ENCODE measurements around the gene SNAPC2.
"Not testable (repeated sequence)": the region's sequence is repeated elsewhere in the genome, so short reads cannot be mapped to it uniquely, and the experiment has no call there.

The SNAPC2 gene

DNA sequence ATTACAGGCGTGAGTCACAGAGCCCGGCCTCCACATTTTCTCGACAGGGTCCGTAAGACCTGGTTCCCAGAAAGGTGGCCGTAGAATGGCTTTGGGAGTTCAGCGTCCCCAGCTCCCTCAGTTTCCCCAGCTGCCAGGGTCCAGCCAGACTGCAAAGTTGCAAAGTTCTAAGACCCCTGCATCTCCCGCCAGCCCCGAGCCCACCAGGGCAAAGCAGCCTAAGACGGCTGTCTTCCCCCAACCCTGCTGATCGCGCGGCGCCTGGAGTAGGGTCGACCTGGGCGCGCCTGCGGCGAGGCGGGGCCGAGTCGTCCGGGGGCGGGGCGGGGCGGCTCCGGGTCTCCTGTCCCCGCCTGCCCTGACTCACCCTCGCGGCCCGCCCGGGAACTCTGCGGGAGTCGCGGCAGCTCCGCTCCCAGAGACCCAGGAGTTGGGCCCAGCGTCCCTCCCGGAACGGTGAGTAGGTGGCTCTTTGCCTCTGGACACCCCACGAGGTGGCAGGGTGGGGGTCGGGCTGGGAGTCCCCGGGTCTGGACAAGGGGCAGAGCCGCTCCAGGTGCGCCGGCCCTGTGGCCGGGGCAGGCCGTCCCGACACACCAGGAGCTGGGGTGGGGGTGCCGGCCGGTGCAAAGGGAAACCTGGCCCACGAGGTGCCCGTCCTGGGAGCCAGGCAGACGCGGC is 31.9 kb upstream of the SNAPC2 start, which contains the start of gene LRRC8E:
Gene LRRC8E (plus strand): TSS at position 366 of the 681 bp plus-strand sequence. CDS start 7,094 bp downstream, outside the sequence.
- FAIRE-seq (no peak), DNase-seq (ENCODE audit: insufficient read length, low spot score) (no peak)

DNA sequence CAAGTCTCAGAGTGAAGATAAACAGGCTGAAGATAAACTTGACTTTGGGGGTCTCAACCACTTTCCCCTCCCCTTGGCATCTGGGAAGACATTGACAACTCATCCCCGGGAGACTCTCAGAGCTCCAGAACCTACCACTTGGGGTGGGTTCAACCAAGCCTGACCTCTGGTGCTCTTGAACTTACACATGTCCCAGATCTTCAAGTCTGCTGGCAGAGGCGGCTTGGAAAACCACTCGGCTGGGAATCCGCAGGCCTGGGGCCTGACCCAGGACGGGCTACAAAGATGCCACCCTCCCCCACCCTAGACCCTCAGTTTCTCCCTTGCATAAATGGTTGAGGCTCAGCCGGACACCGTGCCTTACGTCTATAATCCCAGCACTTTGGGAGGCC is 31.3 kb upstream of the SNAPC2 start:
- DNase-seq (ENCODE audit: insufficient read length, low spot score) (no peak), FAIRE-seq (no peak)

GRCh38 chr19:7893362-7894101 is 26.6 kb upstream of the SNAPC2 start:
- FAIRE-seq; DNase-seq (ENCODE audit: insufficient read length, low spot score): not testable (repeated sequence)

GRCh38 chr19:7894612-7895309 is 25.4 kb upstream of the SNAPC2 start:
- FAIRE-seq, result no peak
- DNase-seq (ENCODE audit: insufficient read length, low spot score), result no peak

GRCh38 chr19:7895565-7895964 is 24.6 kb upstream of the SNAPC2 start:
- FAIRE-seq, result no peak

GRCh38 chr19:7897292-7897691 is 22.8 kb upstream of the SNAPC2 start:
- FAIRE-seq, result no peak
- no peak for DNase-seq (ENCODE audit: insufficient read length, low spot score)

More at GRCh38 chr19:7895565-7895964, 24.6 kb upstream of the SNAPC2 start:
- DNase-seq (ENCODE audit: insufficient read length, low spot score), result no peak

DNA sequence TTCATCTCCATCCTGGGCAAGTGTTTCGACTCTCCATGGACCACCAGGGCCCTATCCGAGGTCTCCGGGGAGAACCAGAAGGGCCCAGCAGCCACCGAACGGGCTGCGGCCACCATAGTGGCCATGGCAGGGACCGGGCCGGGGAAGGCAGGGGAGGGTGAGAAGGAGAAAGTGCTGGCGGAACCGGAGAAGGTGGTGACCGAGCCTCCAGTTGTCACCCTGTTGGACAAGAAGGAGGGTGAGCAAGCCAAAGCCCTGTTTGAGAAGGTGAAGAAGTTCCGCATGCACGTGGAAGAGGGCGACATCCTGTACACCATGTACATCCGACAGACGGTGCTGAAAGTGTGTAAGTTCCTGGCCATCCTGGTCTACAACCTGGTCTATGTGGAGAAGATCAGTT is 21.2 kb upstream of the SNAPC2 start:
- DNase-seq (ENCODE audit: insufficient read length, low spot score), result no peak
- FAIRE-seq, result no peak

- DNase-seq (ENCODE audit: insufficient read length, low spot score) (no peak), FAIRE-seq (no peak)
Measured at GRCh38 chr19:7899751-7900378, 20.3 kb upstream of the SNAPC2 start.

- DNase-seq (ENCODE audit: insufficient read length, low spot score), result no peak
- FAIRE-seq, result no peak
Measured at GRCh38 chr19:7900401-7900870, 19.7 kb upstream of the SNAPC2 start.

DNA sequence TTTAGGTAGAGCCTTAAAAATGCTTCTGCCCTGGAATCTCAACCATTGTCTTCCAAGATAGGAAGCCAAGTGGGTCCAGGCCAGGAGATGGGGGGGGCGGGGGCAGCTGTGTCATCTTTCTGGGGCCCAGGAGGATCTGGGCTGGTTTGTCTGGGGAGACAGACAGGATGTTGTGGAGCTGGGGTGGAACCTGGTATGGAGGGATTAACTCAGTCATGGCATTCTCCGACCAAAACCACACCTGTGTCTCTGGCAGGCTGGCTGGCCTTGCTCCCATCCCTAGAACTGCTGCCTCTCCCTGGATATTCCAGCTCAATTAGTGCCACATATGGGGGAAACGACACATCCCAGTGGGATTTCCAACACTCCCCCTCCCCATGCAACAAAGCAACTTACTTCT is 19.2 kb upstream of the SNAPC2 start:
- DNase-seq (ENCODE audit: insufficient read length, low spot score), result no peak
- no peak for FAIRE-seq

- DNase-seq (ENCODE audit: insufficient read length, low spot score), result no peak
- FAIRE-seq, result no peak
Measured at GRCh38 chr19:7901337-7901736, 18.8 kb upstream of the SNAPC2 start.

DNA sequence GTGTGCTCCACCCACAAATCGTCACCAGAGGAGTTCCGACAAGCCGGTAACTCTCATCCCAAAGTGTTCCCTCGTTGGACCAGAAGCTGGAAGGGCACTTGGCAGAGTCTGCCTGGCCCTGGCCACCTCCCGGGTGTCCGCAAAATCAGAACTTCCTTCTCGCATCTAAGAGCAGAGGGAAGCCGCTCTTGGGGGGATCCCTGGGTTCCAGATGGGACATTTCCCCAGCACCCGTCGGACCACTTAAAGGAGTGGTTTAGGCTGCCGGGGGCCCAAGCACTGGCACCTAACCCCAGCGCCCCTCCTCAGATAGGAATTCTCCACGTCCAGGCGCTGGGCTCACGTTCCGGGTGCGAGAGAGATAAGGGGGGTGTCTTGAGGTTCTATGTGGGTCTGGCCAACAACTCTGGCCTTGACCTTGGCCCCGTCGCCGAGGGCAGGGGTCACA is 17.3 kb upstream of the SNAPC2 start:
- DNase-seq (ENCODE audit: insufficient read length, low spot score) (no peak), FAIRE-seq (no peak)

DNA sequence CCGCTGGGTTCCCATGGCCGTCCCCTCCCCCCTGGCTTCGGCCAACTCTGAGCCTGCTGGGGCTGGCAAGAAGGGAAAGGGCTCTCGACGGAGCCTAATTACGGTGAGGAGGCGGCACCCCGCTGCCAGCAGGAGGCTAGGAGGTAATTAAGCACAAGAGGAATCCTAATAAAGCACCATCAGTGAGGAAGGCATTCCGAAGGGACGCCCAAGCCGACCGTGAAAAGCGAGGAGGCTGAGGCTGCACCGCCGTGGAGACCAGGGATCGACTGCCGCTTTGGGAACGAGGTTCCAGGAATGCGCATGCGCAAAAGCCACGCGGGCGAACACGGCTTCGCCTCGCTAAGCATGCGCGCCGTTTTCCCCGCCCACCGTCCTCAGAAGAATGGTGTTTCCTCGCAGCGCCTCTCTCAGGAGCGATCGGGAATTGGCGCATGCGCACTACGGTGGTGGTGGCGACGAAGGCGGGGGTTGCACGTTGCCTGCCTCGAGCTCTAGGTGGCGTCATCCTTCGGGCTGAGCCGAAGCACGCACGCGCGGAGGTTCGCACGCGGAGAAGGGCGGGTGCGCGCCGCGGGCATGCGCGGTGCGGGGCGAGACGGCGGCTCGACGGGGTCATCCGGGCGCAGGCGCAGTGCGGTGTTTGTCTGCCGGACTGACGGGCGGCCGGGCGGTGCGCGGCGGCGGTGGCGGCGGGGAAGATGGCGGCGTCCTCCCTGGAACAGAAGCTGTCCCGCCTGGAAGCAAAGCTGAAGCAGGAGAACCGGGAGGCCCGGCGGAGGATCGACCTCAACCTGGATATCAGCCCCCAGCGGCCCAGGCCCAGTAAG is 16.7 kb upstream of the SNAPC2 start, which contains the start of gene MAP2K7:
Gene MAP2K7 (plus strand): TSS at position 634 of the 830 bp plus-strand sequence. CDS start 68 bp downstream, at position 702.
- DNase-seq (ENCODE audit: insufficient read length, low spot score), result peak; percentile 98
- peak; percentile 100 for FAIRE-seq

- DNase-seq (ENCODE audit: insufficient read length, low spot score) (peak; percentile 64), FAIRE-seq (no peak)
Measured at GRCh38 chr19:7904074-7905020, 15.8 kb upstream of the SNAPC2 start.

- no peak for DNase-seq (ENCODE audit: insufficient read length, low spot score)
- no peak for FAIRE-seq
Measured at GRCh38 chr19:7905268-7905667, 14.9 kb upstream of the SNAPC2 start.

- FAIRE-seq (no peak), DNase-seq (ENCODE audit: insufficient read length, low spot score) (no peak)
Measured at GRCh38 chr19:7905859-7906258, 14.3 kb upstream of the SNAPC2 start.

DNA sequence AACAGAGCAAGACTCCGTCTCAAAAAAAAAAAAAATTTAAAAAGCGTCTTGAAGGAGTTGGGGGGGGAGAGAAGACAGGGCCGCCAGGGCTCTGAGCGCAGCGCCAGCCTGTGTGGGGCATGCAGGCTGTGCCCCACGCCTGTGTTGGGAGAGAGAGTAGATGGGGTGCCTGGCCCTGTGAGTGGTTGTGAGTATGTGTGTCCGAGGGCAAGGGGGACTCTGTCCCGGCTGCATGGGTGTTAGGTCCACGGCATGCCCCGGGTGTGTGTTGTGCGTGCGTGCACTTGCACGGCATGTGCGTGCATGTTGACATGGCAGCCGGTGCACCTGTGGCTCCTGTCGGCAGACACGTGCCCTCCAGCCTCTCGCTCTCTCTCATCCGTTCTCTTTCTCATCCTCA is 13.0 kb upstream of the SNAPC2 start:
- FAIRE-seq, result no peak

DNA sequence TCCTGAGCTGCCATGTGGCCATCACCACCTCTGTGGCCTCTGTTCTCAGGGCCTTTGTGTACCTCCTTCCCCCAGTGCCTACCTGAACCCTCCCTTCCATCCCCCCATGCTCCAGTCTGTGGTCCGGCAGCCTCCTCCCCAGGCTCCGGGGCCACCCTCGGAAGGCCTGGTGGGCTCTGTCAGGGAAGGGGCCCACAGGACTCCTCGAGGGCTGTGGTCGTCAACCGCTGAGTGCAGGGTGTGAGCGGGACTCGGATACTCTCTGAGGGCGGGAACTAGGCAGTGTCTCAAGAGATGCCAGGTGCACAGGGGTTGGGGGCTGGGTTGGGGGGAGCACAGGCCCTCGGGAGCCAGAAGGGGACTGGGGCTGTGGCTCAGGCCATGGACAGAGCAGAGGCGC is 12.6 kb upstream of the SNAPC2 start:
- DNase-seq (ENCODE audit: insufficient read length, low spot score), result no peak
- FAIRE-seq, result no peak

More for the DNA sequence above, 13.0 kb upstream of the SNAPC2 start:
- no peak for DNase-seq (ENCODE audit: insufficient read length, low spot score)

Data from GM19239 (cell line).